C4-2B (cell line): ENCODE measurements around the gene PLD5.

Experiments used
- CTCF ChIP-seq: fragments of 450-650 bp; conservative IDR thresholded peaks from 2 replicates; pipeline ENCODE4 v1.5.1; 2017; ENCODE audit warnings: mild to moderate bottlenecking
- ZFX ChIP-seq: fragments of 450-650 bp; IDR thresholded peaks from 2 replicates; pipeline ENCODE4 v1.6.1; 2017

GRCh38 chr1:242201090-242201489 is 323.4 kb downstream of the PLD5 start:
- no peak for TF ChIP-seq CTCF
- TF ChIP-seq ZFX = no peak
